PFSK-1 (cell line): ENCODE measurements around the gene LAMA3.

Experiments used
- FOXP2 ChIP-seq: optimal IDR thresholded peaks from 2 replicates; pipeline ENCODE3; 2011; ENCODE audit warnings: borderline replicate concordance, control low read depth, inconsistent platforms; ENCODE audit not compliant: insufficient read depth; ENCODE audit errors: extremely low read length, extremely low read depth
- POLR2AphosphoS5 ChIP-seq: IDR thresholded peaks from 2 replicates; pipeline ENCODE4 v1.6.1; 2012; ENCODE audit warnings: low read depth, mild to moderate bottlenecking, control low read depth, low read length, moderate library complexity
- SIN3A ChIP-seq: IDR thresholded peaks from 2 replicates; pipeline ENCODE4 v1.6.1; 2012; ENCODE audit warnings: mild to moderate bottlenecking, low read length, moderate library complexity, borderline replicate concordance; ENCODE audit not compliant: insufficient read depth
- TAF1 ChIP-seq: IDR thresholded peaks from 2 replicates; pipeline ENCODE4 v1.6.1; 2012; ENCODE audit warnings: low read length, control low read depth, borderline replicate concordance; ENCODE audit not compliant: insufficient read depth
- TF ChIP-seq, protein P1 (sequence below), 2 experiments: IDR thresholded peaks; 2 replicates each; pipeline versions ENCODE4 v1.6.1 to v1.8.0; 2011 to 2012; ENCODE audit warnings: low read depth in 2 of 2, low read length in 2 of 2, control low read depth in 1 of 2, inconsistent platforms in 1 of 2, mild to moderate bottlenecking in 1 of 2, moderate library complexity in 1 of 2; ENCODE audit not compliant: insufficient read depth in 1 of 2

LAMA3 gene

GRCh38 chr18:23967321-23968089, 278.3 kb downstream of the LAMA3 start:
- TF ChIP-seq, protein P1, sequence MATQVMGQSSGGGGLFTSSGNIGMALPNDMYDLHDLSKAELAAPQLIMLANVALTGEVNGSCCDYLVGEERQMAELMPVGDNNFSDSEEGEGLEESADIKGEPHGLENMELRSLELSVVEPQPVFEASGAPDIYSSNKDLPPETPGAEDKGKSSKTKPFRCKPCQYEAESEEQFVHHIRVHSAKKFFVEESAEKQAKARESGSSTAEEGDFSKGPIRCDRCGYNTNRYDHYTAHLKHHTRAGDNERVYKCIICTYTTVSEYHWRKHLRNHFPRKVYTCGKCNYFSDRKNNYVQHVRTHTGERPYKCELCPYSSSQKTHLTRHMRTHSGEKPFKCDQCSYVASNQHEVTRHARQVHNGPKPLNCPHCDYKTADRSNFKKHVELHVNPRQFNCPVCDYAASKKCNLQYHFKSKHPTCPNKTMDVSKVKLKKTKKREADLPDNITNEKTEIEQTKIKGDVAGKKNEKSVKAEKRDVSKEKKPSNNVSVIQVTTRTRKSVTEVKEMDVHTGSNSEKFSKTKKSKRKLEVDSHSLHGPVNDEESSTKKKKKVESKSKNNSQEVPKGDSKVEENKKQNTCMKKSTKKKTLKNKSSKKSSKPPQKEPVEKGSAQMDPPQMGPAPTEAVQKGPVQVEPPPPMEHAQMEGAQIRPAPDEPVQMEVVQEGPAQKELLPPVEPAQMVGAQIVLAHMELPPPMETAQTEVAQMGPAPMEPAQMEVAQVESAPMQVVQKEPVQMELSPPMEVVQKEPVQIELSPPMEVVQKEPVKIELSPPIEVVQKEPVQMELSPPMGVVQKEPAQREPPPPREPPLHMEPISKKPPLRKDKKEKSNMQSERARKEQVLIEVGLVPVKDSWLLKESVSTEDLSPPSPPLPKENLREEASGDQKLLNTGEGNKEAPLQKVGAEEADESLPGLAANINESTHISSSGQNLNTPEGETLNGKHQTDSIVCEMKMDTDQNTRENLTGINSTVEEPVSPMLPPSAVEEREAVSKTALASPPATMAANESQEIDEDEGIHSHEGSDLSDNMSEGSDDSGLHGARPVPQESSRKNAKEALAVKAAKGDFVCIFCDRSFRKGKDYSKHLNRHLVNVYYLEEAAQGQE (IDR thresholded peaks at IDR 0.05; ENCODE audit: insufficient read depth in 1 of 2, low read depth in 2 of 2, low read length in 2 of 2) = no peak
- TF ChIP-seq FOXP2 = no peak
- TF ChIP-seq SIN3A = no peak
- no peak for TF ChIP-seq TAF1
- TF ChIP-seq POLR2AphosphoS5 = no peak

DNA sequence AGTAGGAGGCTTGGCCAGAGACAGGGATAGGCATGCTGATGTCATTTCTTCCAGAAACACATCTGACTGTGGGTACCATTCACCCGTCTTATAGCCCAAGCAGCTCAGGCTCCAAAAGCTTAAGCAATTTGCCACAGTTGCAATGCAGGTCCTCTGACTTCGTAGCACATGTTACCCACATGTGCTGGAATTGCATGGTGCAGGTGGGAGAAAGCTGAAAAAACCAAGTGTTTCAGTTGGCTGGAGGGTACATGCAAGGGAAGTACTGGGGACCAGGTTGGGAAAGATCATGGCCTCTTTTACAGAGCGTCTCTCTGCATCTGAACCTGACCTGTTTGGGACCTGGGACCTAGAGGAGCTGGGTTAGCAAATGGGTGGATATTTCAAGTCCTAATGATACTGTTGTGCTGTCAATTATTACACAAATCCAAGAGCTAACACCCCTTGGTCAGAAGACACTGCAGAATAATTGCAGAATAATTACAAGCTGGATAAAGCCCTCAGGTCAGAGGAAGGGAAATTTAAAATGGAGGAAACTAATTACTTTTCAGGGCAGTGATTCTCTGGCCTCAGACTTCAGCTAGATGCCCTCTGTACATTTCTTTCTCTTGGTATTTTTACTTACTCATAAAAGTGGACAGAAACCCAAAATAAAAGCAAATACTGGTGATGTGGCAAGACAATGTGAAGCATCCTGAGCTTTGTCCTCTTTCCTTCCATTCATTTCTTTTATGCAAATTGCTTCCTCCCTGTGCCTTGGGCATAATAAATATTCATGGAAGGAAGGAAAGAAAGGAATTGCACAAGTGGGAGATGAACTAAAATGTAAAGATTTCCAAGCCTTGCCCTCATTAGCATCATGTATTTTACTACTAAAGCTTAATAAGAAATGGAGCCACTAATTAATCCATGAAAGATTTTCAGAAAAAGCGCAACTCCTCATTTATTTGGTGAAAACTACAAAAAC, 279.7 kb downstream of the LAMA3 start:
- TF ChIP-seq POLR2AphosphoS5 = no peak
- TF ChIP-seq TAF1 = no peak
- no peak for TF ChIP-seq FOXP2
- TF ChIP-seq, protein P1 (IDR thresholded peaks at IDR 0.05; ENCODE audit: insufficient read depth in 1 of 2, low read depth in 2 of 2, low read length in 2 of 2) = no peak
- no peak for TF ChIP-seq SIN3A

GRCh38 chr18:23969664-23970063, 280.4 kb downstream of the LAMA3 start:
- TF ChIP-seq POLR2AphosphoS5 (no peak), TAF1 (no peak), FOXP2 (no peak)
- TF ChIP-seq, protein P1 (IDR thresholded peaks at IDR 0.05; ENCODE audit: insufficient read depth in 1 of 2, low read depth in 2 of 2, low read length in 2 of 2) = no peak

- TF ChIP-seq TAF1 = no peak
- no peak for TF ChIP-seq POLR2AphosphoS5
- no peak for TF ChIP-seq SIN3A
- no peak for TF ChIP-seq FOXP2
- TF ChIP-seq, protein P1 (IDR thresholded peaks at IDR 0.05; ENCODE audit: insufficient read depth in 1 of 2, low read depth in 2 of 2, low read length in 2 of 2) = no peak
Observed at GRCh38 chr18:23970161-23971096, 281.2 kb downstream of the LAMA3 start.
